H9 (cell line): ENCODE measurements around the gene SEPTIN7. TPM values are rescaled to one million over a fixed set of nuclear protein-coding genes. Genes with fewer than 3 reads are reported as not detected.

Experiments used
- DNase-seq: peaks from one replicate; pipeline ENCODE4 v3.0.0-alpha.2; 2017
- H2AFZ ChIP-seq: one replicate; pipeline ENCODE4 v1.6.1; 2013; ENCODE audit warnings: mild to moderate bottlenecking, low read length, control low read depth, moderate library complexity
- H2AK5ac ChIP-seq: 2 replicates; pipeline ENCODE4 v1.6.1; 2013; ENCODE audit warnings: low read length, control low read depth, mixed read lengths; ENCODE audit not compliant: insufficient read length
- H2BK120ac ChIP-seq: one replicate; pipeline ENCODE4 v1.6.1; 2013; ENCODE audit warnings: low read depth, mild to moderate bottlenecking, low read length, control low read depth, inconsistent platforms; ENCODE audit not compliant: poor library complexity, severe bottlenecking
- H2BK12ac ChIP-seq: 2 replicates; pipeline ENCODE4 v1.6.1; 2013; ENCODE audit warnings: low read length, control low read depth, mixed read lengths, low read depth; ENCODE audit not compliant: insufficient read length
- H2BK15ac ChIP-seq: 2 replicates; pipeline ENCODE4 v1.6.1; 2013; ENCODE audit warnings: low read depth, low read length, control low read depth
- H2BK20ac ChIP-seq: one replicate; pipeline ENCODE4 v1.6.1; 2013; ENCODE audit warnings: low read depth, mild to moderate bottlenecking, low read length, control low read depth, inconsistent platforms; ENCODE audit not compliant: poor library complexity, severe bottlenecking
- H2BK5ac ChIP-seq: 2 replicates; pipeline ENCODE4 v1.6.1; 2013; ENCODE audit warnings: low read length, control low read depth, mixed read lengths; ENCODE audit not compliant: insufficient read length
- H3K14ac ChIP-seq: 2 replicates; pipeline ENCODE4 v1.6.1; 2013; ENCODE audit warnings: low read length, control low read depth; ENCODE audit not compliant: insufficient read depth
- H3K18ac ChIP-seq: 2 replicates; pipeline ENCODE4 v1.6.1; 2013; ENCODE audit warnings: low read depth, mild to moderate bottlenecking, mixed read lengths, low read length, control low read depth; ENCODE audit not compliant: insufficient read length
- H3K23ac ChIP-seq: 2 replicates; pipeline ENCODE4 v1.6.1; 2013; ENCODE audit warnings: low read length, control low read depth, mixed read lengths, low read depth; ENCODE audit not compliant: insufficient read length
- H3K23me2 ChIP-seq: 2 replicates; pipeline ENCODE4 v1.6.1; 2013; ENCODE audit warnings: low read depth, mild to moderate bottlenecking, mixed read lengths, low read length, control low read depth; ENCODE audit not compliant: insufficient read length, poor library complexity, severe bottlenecking
- H3K27ac ChIP-seq: 2 replicates; pipeline ENCODE4 v1.5.1; 2013; ENCODE audit warnings: low read length, control low read depth, mixed read lengths, low read depth; ENCODE audit not compliant: insufficient read length
- H3K27me3 ChIP-seq: 2 replicates; pipeline ENCODE4 v1.6.1; 2013; ENCODE audit warnings: low read length, control low read depth, inconsistent platforms; ENCODE audit not compliant: insufficient read depth
- H3K4ac ChIP-seq: 2 replicates; pipeline ENCODE4 v1.6.1; 2013; ENCODE audit warnings: low read depth, mild to moderate bottlenecking, control low read depth, inconsistent platforms, low read length, moderate library complexity
- H3K4me1 ChIP-seq: 2 replicates; pipeline ENCODE4 v1.6.1; 2013; ENCODE audit warnings: low read length, control low read depth, inconsistent platforms; ENCODE audit not compliant: insufficient read depth
- H3K4me2 ChIP-seq: 2 replicates; pipeline ENCODE4 v1.6.1; 2013; ENCODE audit warnings: low read length, control low read depth, mixed read lengths; ENCODE audit not compliant: insufficient read length, insufficient read depth
- H3K56ac ChIP-seq: 2 replicates; pipeline ENCODE4 v1.6.1; 2013; ENCODE audit warnings: low read depth, mild to moderate bottlenecking, mixed read lengths, low read length, control low read depth; ENCODE audit not compliant: insufficient read length
- H3K79me1 ChIP-seq: 2 replicates; pipeline ENCODE4 v1.6.1; 2013; ENCODE audit warnings: low read depth, mild to moderate bottlenecking, moderate library complexity, low read length, control low read depth, inconsistent platforms; ENCODE audit not compliant: insufficient read depth, poor library complexity, severe bottlenecking
- H3K79me2 ChIP-seq: 2 replicates; pipeline ENCODE4 v1.6.1; 2013; ENCODE audit warnings: low read length, control low read depth, inconsistent platforms; ENCODE audit not compliant: insufficient read depth
- H3K9ac ChIP-seq: 2 replicates; pipeline ENCODE4 v1.6.1; 2013; ENCODE audit warnings: low read length, control low read depth, mixed read lengths; ENCODE audit not compliant: insufficient read length; ENCODE audit errors: extremely low read depth
- H3K9me3 ChIP-seq: one replicate; pipeline ENCODE4 v1.6.1; 2013; ENCODE audit warnings: low read depth, low read length, inconsistent platforms; ENCODE audit not compliant: control insufficient read depth
- H3T11ph ChIP-seq: one replicate; pipeline ENCODE4 v1.6.1; 2013; ENCODE audit warnings: mild to moderate bottlenecking, low read length, control low read depth, inconsistent platforms
- H4K20me1 ChIP-seq: one replicate; pipeline ENCODE4 v1.6.1; 2013; ENCODE audit not compliant: control insufficient read depth, insufficient read length, insufficient read depth
- H4K5ac ChIP-seq: 2 replicates; pipeline ENCODE4 v1.6.1; 2013; ENCODE audit warnings: low read depth, mild to moderate bottlenecking, mixed read lengths, low read length, control low read depth; ENCODE audit not compliant: insufficient read length
- H4K8ac ChIP-seq: replicated peaks from 2 replicates; pipeline ENCODE4 v1.6.1; 2013; ENCODE audit warnings: low read length, control low read depth, mixed read lengths, low read depth; ENCODE audit not compliant: insufficient read length
- H4K91ac ChIP-seq: 2 replicates; pipeline ENCODE4 v1.6.1; 2013; ENCODE audit warnings: low read depth, mild to moderate bottlenecking, moderate library complexity, mixed read lengths, low read length, control low read depth; ENCODE audit not compliant: insufficient read length
- H3K27ac Mint-ChIP-seq, 3 experiments: 2 replicates in 2 of 3; 3 replicates in 1 of 3; pipeline ENCODE4 v1.8.0; 2020 to 2021; ENCODE audit warnings: mixed read lengths in 3 of 3, mild to moderate bottlenecking in 1 of 3, moderate library complexity in 1 of 3
- H3K27me3 Mint-ChIP-seq: 2 replicates; pipeline ENCODE4 v1.8.0; 2021; ENCODE audit warnings: low read depth, mild to moderate bottlenecking, moderate library complexity, mixed read lengths
- H3K36me3 Mint-ChIP-seq, 3 experiments: 2 replicates in 2 of 3; 3 replicates in 1 of 3; pipeline ENCODE4 v1.8.0; 2020 to 2021; ENCODE audit warnings: low read depth in 3 of 3, mixed read lengths in 3 of 3; ENCODE audit not compliant: insufficient read depth in 1 of 3
- H3K4me1 Mint-ChIP-seq, 2 experiments: 2 replicates each; pipeline ENCODE4 v1.8.0; 2020; ENCODE audit warnings: mixed read lengths in 2 of 2
- H3K4me3 Mint-ChIP-seq, 2 experiments: 2 replicates in 1 of 2; 3 replicates in 1 of 2; pipeline ENCODE4 v1.8.0; 2020 to 2021; ENCODE audit warnings: mild to moderate bottlenecking in 2 of 2, mixed read lengths in 2 of 2, moderate library complexity in 1 of 2
- H3K9me3 Mint-ChIP-seq, 2 experiments: 2 replicates in 1 of 2; 3 replicates in 1 of 2; pipeline ENCODE4 v1.8.0; 2020; ENCODE audit warnings: mild to moderate bottlenecking in 2 of 2, mixed read lengths in 2 of 2, moderate library complexity in 1 of 2
- WGBS: extraction: QIAGEN DNeasy Blood & Tissue Kit; methylation state at CpG from one replicate; pipeline ENCODE4 v1.1.7; 2013; ENCODE audit warnings: missing lambda C conversion rate, low lambda C conversion rate, mixed read lengths; ENCODE audit not compliant: insufficient read length; ENCODE audit errors: extremely low coverage; 5-methylcytosine and 5-hydroxymethylcytosine counted together
- total RNA-seq: library from RNA; stranded (reverse); gene quantifications from 2 replicates; pipeline ENCODE4 v1.2.1, GENCODE V29; 2021
- TF ChIP-seq, protein P1 (sequence below): fragments of 200-600 bp; sonication (generic); conservative IDR thresholded peaks from 3 replicates; pipeline ENCODE4 v1.8.0; 2021; ENCODE audit warnings: antibody characterized with exemption, mild to moderate bottlenecking

Gene SEPTIN7
- total RNA-seq, 1 experiment from 2014 or later = 184 TPM

DNA sequence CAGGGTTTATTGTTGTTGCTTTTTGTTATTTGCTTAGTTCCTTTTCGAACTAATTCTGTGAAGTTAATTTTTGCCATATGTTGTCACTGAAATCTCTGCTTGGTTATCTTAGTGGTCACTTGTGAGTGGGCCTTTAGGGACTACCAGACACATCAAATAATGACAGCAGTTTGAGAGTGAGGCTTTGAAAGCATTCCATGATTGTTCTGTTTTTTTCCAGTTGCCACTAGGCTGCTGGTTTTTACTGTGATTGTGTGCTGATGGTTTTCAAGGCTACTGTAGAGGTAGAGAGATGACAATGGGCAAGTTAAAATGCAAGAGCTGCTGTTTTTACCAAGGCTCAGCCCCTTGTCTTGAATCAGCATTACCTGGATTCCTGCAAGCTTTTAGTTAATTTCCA is 20.0 kb downstream of the SEPTIN7 start:
- no peak overlapping the region for H3K4me2 ChIP-seq

More for the DNA sequence above, 20.0 kb downstream of the SEPTIN7 start:
- H3K14ac ChIP-seq = no peak overlapping the region
- no peak overlapping the region for H3K9ac ChIP-seq
- H3K4me1 ChIP-seq = no peaks in the 10 kb centered on the region; the same call in 1 of the 2 replicates
- peaks cover 45% of the 10 kb centered on the region; the same call in 1 of the 2 replicates for H3K79me2 ChIP-seq
- no peak overlapping the region for H2AK5ac ChIP-seq
- WGBS = no CpG with 5 or more reads among the region's 1 CpG
- H4K5ac ChIP-seq = no peak overlapping the region
- H2BK20ac ChIP-seq = no peak overlapping the region
- H3K9me3 ChIP-seq = no peaks in the 10 kb centered on the region
- H2BK120ac ChIP-seq = no peak overlapping the region
- no peak overlapping the region for H3K18ac ChIP-seq
- no peak overlapping the region for H4K8ac ChIP-seq
- H3K23me2 ChIP-seq = no peaks in the 10 kb centered on the region
- TF ChIP-seq, protein P1, sequence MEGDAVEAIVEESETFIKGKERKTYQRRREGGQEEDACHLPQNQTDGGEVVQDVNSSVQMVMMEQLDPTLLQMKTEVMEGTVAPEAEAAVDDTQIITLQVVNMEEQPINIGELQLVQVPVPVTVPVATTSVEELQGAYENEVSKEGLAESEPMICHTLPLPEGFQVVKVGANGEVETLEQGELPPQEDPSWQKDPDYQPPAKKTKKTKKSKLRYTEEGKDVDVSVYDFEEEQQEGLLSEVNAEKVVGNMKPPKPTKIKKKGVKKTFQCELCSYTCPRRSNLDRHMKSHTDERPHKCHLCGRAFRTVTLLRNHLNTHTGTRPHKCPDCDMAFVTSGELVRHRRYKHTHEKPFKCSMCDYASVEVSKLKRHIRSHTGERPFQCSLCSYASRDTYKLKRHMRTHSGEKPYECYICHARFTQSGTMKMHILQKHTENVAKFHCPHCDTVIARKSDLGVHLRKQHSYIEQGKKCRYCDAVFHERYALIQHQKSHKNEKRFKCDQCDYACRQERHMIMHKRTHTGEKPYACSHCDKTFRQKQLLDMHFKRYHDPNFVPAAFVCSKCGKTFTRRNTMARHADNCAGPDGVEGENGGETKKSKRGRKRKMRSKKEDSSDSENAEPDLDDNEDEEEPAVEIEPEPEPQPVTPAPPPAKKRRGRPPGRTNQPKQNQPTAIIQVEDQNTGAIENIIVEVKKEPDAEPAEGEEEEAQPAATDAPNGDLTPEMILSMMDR = no peak
- H3K27me3 ChIP-seq = no peaks in the 10 kb centered on the region
- no peak overlapping the region for H2BK5ac ChIP-seq
- DNase-seq = no peak
- H3K23ac ChIP-seq = no peak overlapping the region
- no peak overlapping the region for H4K91ac ChIP-seq
- H3K79me1 ChIP-seq = peaks cover 4% of the 10 kb centered on the region
- H3K27me3 Mint-ChIP-seq = no peaks in the 10 kb centered on the region
- no peak overlapping the region for H3K27ac ChIP-seq
- H3K4ac ChIP-seq = no peak overlapping the region
- no peak overlapping the region for H3K4me3 Mint-ChIP-seq
- no peak overlapping the region for H3K56ac ChIP-seq
- peaks cover 2 to 12% (median 10%) of the 10 kb centered on the region in 3 experiments; a peak in 6 of 7 replicates for H3K36me3 Mint-ChIP-seq
- H2BK12ac ChIP-seq = no peak overlapping the region
- H3T11ph ChIP-seq = no peak overlapping the region
- H3K9me3 Mint-ChIP-seq = peaks cover 0 to 14% of the 10 kb centered on the region in 2 experiments; a peak in 3 of 5 replicates
- peak overlapping the region in 1 of 3 experiments; percentile 40; a peak in 1 of 7 replicates for H3K27ac Mint-ChIP-seq
- H2BK15ac ChIP-seq = no peak overlapping the region
- peaks cover 42% of the 10 kb centered on the region in 2 experiments for H3K4me1 Mint-ChIP-seq
- no peak overlapping the region for H2AFZ ChIP-seq
- no peaks in the 10 kb centered on the region for H4K20me1 ChIP-seq
